GM12892 (cell line): Measurements from ENCODE around the gene ELMOD3.

Source experiments
- POLR2A ChIP-seq: IDR thresholded peaks from 2 replicates; pipeline ENCODE4 v1.6.1; 2011; ENCODE audit warnings: low read depth, low read length, control low read depth
- POLR2AphosphoS5 ChIP-seq: IDR thresholded peaks from 2 replicates; pipeline ENCODE4 v1.6.1; 2011; ENCODE audit warnings: low read depth, low read length, control low read depth
- TAF1 ChIP-seq: IDR thresholded peaks from 2 replicates; pipeline ENCODE4 v1.6.1; 2011; ENCODE audit warnings: low read depth, mild to moderate bottlenecking, control low read depth, low read length, borderline replicate concordance

DNA sequence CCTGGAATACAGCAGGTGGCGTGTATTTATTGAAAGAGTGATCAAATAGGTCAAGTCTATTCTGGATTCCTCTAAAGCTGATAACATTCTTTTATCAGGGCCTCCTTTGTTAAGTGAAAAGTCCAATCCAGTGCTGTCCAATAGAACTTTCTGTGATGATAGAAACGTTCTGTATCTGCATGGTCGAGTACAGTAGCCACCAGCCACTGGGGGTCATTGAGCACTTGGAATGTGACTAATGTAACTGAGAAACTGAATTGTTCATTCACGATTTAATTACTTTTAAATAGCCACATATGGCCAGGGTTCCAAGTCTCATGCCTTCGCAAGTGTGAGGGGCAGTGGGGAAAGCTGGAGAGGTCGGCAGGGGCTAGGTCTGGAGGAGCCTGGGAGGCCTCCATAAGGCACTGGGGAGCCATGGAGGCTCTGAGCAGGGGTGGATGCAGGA lies 84.5 kb downstream of the ELMOD3 start:
- TF ChIP-seq POLR2A (no peak), POLR2AphosphoS5 (no peak), TAF1 (no peak)
